GM12891 (cell line): Measurements from ENCODE around the gene ST8SIA3.

Experiments used
- POLR2A ChIP-seq: IDR thresholded peaks from 2 replicates; pipeline ENCODE4 v1.6.1; 2011; ENCODE audit warnings: low read depth, low read length, control low read depth
- POLR2AphosphoS5 ChIP-seq: IDR thresholded peaks from 2 replicates; pipeline ENCODE4 v1.6.1; 2011; ENCODE audit warnings: low read depth, low read length, control low read depth
- POU2F2 ChIP-seq: IDR thresholded peaks from 2 replicates; pipeline ENCODE4 v1.6.1; 2011; ENCODE audit warnings: low read depth, mild to moderate bottlenecking, control low read depth, low read length, moderate library complexity
- TAF1 ChIP-seq: IDR thresholded peaks from 2 replicates; pipeline ENCODE4 v1.6.1; 2011; ENCODE audit warnings: low read depth, low read length, control low read depth

- TF ChIP-seq POLR2AphosphoS5 (no peak), TAF1 (no peak), POLR2A (no peak), POU2F2 (no peak)
Observed at GRCh38 chr18:57359433-57359832, 7.1 kb downstream of the ST8SIA3 start.
